Omental fat pad (tissue), 4 donors: Measurements from ENCODE around the gene RAB18. TPM values are rescaled to one million over a fixed set of nuclear protein-coding genes. Genes with fewer than 3 reads are reported as not detected.

Experiments used
- ATAC-seq: fragments of 150-250 bp; one replicate; pipeline ENCODE4 v1.9.1; 2016; ENCODE audit warnings: mild to moderate bottlenecking, moderate library complexity; ENCODE audit not compliant: low FRiP score
- DNase-seq: peaks from one replicate; pipeline ENCODE4 v3.0.0-alpha.2; 2019; ENCODE audit warnings: low spot score
- CTCF ChIP-seq, 3 donors: fragments of 450-650 bp; IDR thresholded peaks; one replicate each; pipeline ENCODE4 v1.5.1; 2016 to 2017; ENCODE audit warnings: antibody characterized with exemption in 3 of 3, mild to moderate bottlenecking in 3 of 3, moderate library complexity in 2 of 3
- total RNA-seq, 4 donors: library from RNA; depleted of rRNA; stranded (reverse); fragments of >200 nt; gene quantifications; one replicate each; pipeline ENCODE4 v1.1.0, GENCODE V29; 2016

The RAB18 gene
- total RNA-seq, 4 donors from 2014 or later = 44.4 to 58.8 (median 45.7) TPM

GRCh38 chr10:27534161-27534700 is 30.1 kb downstream of the RAB18 start:
- no peak for TF ChIP-seq CTCF (IDR thresholded peaks at IDR 0.05)
- no peak for DNase-seq
- no peak for ATAC-seq

DNA sequence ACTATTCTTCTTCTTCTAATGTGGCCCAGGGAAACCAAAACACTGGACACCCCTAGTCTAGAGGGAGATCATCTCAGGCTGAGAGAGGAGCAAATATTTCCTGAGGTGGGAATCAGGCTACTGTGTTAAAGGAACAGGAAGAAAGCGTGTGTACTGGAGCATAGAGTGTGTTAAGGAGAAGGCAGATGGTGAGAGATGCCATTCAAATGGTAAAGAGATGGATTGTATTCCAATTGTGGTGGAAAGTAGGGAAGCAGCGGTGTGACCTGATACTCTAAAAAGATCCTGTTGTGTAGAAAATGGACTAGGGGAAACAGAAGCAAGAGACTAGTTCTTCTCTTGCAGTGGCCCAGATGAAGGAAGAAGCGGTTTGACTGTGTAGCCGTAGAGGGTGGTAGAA is 31.2 kb downstream of the RAB18 start:
- TF ChIP-seq CTCF (IDR thresholded peaks at IDR 0.05) = no peak
- ATAC-seq (no peak), DNase-seq (no peak)

- TF ChIP-seq CTCF (IDR thresholded peaks at IDR 0.05) = no peak
- DNase-seq (no peak), ATAC-seq (no peak)
Measured at GRCh38 chr10:27536437-27536836, 32.3 kb downstream of the RAB18 start.

DNA sequence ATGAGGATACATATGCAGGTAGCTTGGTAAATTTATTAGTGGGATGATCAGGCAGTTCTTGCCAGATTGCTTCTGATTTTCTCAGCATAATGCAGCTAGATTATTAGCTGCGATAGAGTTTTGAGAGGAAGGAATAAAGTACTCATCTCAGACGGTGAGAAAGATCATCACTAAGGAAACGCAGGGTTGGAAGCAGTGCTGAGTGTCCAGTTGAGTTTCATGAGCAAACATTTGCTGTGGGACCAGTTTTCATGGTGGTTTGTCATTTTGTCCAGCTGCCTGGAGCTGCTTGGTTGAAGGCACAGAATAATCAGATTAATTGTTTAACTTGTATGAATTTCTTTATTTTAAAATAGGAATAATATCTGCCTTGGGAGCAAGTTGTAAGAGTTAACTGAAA is 33.1 kb downstream of the RAB18 start:
- no peak for DNase-seq
- no peak for ATAC-seq
- TF ChIP-seq CTCF (IDR thresholded peaks at IDR 0.05) = no peak

GRCh38 chr10:27537787-27538186 is 33.7 kb downstream of the RAB18 start:
- no peak for TF ChIP-seq CTCF (IDR thresholded peaks at IDR 0.05)

GRCh38 chr10:27540672-27541071 is 36.6 kb downstream of the RAB18 start:
- no peak for TF ChIP-seq CTCF (IDR thresholded peaks at IDR 0.05)
- no peak for ATAC-seq
- no peak for DNase-seq

More at GRCh38 chr10:27537787-27538186, 33.7 kb downstream of the RAB18 start:
- ATAC-seq = no peak
- no peak for DNase-seq
